Measurements from ENCODE around the gene CNNM4.

Gene CNNM4

DNA sequence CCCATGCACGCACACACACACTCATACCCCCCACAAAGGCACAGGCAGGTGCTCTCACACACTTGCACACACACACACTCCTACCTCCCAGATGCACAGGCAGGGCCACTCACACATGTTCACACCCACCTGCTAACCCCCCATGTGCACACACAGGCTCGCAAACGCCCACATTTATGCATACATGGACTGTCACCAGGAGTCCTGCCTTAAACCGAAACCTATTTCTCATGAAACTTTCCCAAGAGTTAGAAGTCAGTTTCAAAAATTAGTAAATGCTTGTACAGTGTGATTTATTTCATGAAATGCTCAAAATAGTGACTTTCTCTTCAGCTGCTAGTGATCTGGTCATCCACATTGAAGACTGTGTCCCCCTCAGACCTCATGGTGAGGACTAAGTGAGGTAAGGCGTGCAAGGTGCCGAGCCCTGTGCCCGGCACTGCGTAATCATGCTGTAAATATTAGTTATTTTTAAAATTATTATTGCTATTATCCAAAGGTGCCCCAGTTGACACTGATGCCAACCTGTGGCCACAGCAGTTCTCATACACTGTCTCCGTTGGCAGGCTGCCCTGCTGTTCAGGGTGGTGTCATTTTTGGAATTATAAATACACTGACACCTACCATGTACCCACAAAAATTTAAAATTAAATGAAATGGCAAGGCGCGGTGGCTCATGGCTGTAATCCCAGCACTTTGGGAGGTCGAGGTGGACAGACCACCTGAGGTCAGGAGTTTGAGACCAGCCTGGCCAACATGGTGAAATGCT is 12.4 kb downstream of the CNNM4 start:
- no peak for DNase-seq (ENCODE audit: low read depth)
- TF ChIP-seq, protein P1, sequence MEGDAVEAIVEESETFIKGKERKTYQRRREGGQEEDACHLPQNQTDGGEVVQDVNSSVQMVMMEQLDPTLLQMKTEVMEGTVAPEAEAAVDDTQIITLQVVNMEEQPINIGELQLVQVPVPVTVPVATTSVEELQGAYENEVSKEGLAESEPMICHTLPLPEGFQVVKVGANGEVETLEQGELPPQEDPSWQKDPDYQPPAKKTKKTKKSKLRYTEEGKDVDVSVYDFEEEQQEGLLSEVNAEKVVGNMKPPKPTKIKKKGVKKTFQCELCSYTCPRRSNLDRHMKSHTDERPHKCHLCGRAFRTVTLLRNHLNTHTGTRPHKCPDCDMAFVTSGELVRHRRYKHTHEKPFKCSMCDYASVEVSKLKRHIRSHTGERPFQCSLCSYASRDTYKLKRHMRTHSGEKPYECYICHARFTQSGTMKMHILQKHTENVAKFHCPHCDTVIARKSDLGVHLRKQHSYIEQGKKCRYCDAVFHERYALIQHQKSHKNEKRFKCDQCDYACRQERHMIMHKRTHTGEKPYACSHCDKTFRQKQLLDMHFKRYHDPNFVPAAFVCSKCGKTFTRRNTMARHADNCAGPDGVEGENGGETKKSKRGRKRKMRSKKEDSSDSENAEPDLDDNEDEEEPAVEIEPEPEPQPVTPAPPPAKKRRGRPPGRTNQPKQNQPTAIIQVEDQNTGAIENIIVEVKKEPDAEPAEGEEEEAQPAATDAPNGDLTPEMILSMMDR (IDR thresholded peaks at IDR 0.05; ENCODE audit: low read length, missing control alignments), result no peak
- H3K4me3 ChIP-seq (replicated peaks; ENCODE audit: low read depth, low read length), result no peak overlapping the region

DNA sequence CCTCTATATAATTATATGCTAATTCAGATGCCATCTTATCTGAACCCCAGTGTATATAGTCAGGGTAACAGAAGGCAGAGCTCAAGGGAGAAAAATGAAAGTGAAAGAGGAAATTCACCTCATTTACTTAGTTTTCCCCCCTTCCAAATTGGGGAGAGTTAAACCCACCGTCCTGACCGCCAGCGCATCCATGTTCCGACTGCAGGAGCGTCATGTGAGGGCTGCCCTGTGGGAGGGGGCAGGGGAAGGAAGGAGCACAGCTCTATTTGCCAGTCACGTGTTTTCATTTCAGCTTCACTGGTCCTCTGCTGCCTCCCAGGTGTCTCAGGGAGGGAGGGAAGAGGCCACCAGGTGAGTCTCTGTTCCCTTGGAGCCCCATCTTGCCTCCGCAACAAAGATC is 13.2 kb downstream of the CNNM4 start:
- DNase-seq (ENCODE audit: low read depth), result no peak
- TF ChIP-seq, protein P1 (IDR thresholded peaks at IDR 0.05; ENCODE audit: low read length, missing control alignments), result no peak
- H3K4me3 ChIP-seq (replicated peaks; ENCODE audit: low read depth, low read length), result no peak overlapping the region

DNA sequence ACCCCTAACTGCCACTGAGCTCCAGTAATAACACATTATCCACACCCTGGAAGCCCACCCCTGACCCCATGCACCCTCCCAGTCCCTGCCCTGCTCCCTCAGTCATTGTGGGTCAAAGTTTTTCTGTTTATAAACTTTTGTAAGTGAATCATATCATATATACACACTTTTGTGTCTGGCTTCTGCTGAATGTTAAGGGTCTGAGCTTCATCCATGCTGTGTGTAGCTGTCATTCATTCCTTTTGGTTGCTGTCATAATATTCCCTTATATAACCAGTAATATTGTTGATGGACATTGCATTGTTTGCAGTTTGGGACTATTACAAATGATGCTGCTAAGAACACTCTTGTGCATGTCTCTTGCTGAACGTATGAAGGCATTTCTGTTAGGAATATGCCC is 14.5 kb downstream of the CNNM4 start:
- TF ChIP-seq, protein P1 (IDR thresholded peaks at IDR 0.05; ENCODE audit: low read length, missing control alignments), result no peak
- H3K4me3 ChIP-seq (replicated peaks; ENCODE audit: low read depth, low read length), result no peak overlapping the region
- no peak for DNase-seq (ENCODE audit: low read depth)

DNA sequence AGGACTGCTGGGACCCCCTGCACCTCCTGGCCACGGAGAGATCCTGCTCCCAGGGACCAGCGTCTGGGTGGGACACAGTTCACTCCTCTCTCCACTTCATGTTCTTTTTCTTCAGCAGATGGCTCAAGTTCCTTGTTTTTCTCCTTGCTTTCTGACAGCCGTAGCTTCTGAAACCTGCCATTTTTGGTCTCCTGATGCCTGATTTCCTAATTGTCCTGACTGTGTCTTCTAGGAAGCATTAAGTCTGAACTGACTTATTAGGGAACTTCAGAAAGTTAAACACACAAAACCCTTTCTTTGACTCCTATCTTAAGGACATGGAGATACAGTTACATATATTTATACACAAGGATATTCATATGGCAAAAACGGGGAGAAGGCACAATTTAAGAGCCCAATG is 22.7 kb downstream of the CNNM4 start:
- TF ChIP-seq, protein P1 (IDR thresholded peaks at IDR 0.05; ENCODE audit: low read length, missing control alignments), result no peak
- no peak for DNase-seq (ENCODE audit: low read depth)
- H3K4me3 ChIP-seq (replicated peaks; ENCODE audit: low read depth, low read length), result no peak overlapping the region

DNA sequence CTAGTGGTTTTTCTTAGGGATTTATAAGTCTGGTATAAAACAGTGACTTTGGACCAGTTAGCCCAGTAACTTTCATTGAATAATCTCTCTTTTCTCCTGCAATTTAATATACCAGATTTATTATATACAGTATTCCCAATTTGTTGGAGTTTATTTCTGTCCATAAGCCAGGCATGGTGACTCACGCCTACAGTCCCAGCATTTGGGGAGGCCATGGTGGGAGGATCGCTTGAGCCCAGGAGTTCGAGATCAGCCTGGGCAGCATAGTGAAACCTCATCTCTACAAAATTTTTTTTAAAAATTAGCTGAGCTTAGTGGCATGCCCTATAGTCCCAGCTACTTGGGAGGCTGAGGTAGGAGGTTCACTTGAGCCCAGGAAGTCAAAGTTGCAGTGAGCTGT is 26.7 kb downstream of the CNNM4 start:
- no peak for DNase-seq (ENCODE audit: low read depth)
- TF ChIP-seq, protein P1 (IDR thresholded peaks at IDR 0.05; ENCODE audit: low read length, missing control alignments), result no peak
- H3K4me3 ChIP-seq (replicated peaks; ENCODE audit: low read depth, low read length), result no peak overlapping the region

DNA sequence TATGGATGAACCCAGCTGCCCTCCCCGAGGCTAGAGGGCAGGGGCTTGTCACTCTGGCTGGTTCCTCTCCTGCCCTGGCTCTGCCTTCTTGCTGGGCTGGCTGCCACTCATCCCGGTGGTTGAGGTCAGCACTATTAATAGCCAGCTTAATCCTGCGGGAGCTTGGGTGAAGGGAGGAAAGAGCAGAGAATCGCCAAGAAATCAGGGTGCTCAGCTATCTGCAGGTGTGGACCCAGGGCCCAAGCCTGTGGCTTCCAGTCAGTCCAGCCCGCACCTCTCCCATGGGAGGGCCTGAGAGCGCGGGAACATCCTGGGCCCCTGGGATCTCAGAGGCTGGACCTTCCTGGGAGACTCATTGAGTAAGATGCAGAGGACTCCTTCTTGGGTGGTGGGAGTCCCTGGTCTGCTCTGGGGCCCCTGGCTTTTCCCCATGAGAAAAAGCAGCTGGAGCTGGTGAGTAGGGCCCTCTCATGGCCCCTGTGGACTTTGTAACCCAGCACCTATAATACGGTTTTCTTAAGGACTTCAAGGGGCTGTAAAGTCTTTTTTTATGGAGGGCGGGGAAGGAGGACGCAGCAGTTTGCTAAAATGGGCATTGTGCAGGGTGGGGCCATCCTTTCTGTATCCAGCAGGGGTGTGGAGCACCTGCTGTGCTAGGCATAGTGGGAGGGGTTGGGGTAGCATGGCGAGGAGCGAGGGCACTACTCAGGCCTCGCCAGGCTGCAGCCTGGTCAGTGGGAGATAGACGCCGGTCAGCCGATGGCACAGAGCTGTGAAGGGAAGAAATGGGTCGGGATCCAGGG is 27.9 kb downstream of the CNNM4 start:
- TF ChIP-seq, protein P1 (IDR thresholded peaks at IDR 0.05; ENCODE audit: low read length, missing control alignments), result no peak
- DNase-seq (ENCODE audit: low read depth), result peak; percentile 23
- no peak overlapping the region for H3K4me3 ChIP-seq (replicated peaks; ENCODE audit: low read depth, low read length)
